ENCODE measurements around the gene NAGS. TPM values are rescaled to one million over a fixed set of nuclear protein-coding genes. Genes with fewer than 3 reads are reported as not detected.

NAGS gene
- total RNA-seq, 1 experiment from 2014 or later = 3.7 TPM

DNA sequence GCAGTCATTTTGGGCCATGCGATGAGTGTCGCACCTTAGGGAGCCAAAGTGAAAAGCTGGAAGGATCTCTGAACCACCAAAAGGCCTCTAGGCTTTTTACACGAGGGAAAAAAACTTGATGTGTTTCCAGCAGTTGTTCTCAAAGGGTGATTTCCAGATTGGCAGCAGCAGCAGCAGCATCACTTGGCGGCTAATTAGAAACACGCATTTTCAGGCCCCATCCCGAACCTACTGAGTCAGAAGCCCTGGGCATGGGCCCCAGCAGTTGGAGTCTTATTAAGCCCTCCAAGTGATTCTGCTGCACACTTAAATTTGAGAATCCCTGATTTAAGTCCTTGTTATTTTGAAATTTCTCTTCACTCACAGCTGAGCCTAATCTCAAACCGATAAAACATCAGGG lies 25.4 kb upstream of the NAGS start:
- Mint-ChIP-seq H3K4me1 (0 out of 4 replicates have a peak, but pooled peaks cover 0 to 5% of the 10 kb centered on the region in 2 experiments), H3K27ac (no peak overlapping the region), H3K9me3 (no peaks in the 10 kb centered on the region), H3K27me3 (ENCODE audit: low read depth) (peaks cover 62% of the 10 kb centered on the region), H3K36me3 (ENCODE audit: insufficient read depth in 1 of 3, low read depth in 3 of 3) (no peaks in the 10 kb centered on the region), H3K4me3 (no peak overlapping the region)
- H3K14ac ChIP-seq (ENCODE audit: insufficient read depth, low read length) = no peak overlapping the region
- H3K4ac ChIP-seq (ENCODE audit: low read depth, low read length) = no peak overlapping the region
- H4K5ac ChIP-seq (ENCODE audit: insufficient read length, low read depth, low read length) = no peak overlapping the region
- no peak overlapping the region for H3K9ac ChIP-seq (ENCODE audit: extremely low read depth, insufficient read length, low read length)
- TF ChIP-seq, protein P1, sequence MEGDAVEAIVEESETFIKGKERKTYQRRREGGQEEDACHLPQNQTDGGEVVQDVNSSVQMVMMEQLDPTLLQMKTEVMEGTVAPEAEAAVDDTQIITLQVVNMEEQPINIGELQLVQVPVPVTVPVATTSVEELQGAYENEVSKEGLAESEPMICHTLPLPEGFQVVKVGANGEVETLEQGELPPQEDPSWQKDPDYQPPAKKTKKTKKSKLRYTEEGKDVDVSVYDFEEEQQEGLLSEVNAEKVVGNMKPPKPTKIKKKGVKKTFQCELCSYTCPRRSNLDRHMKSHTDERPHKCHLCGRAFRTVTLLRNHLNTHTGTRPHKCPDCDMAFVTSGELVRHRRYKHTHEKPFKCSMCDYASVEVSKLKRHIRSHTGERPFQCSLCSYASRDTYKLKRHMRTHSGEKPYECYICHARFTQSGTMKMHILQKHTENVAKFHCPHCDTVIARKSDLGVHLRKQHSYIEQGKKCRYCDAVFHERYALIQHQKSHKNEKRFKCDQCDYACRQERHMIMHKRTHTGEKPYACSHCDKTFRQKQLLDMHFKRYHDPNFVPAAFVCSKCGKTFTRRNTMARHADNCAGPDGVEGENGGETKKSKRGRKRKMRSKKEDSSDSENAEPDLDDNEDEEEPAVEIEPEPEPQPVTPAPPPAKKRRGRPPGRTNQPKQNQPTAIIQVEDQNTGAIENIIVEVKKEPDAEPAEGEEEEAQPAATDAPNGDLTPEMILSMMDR (conservative IDR thresholded peaks at IDR 0.05) = no peak
- H3T11ph ChIP-seq (ENCODE audit: low read length) = no peak overlapping the region
- no peak overlapping the region for H2BK15ac ChIP-seq (ENCODE audit: low read depth, low read length)
- no peak overlapping the region for H3K23ac ChIP-seq (ENCODE audit: insufficient read length, low read depth, low read length)
- H2AK5ac ChIP-seq (ENCODE audit: insufficient read length, low read length) = no peak overlapping the region
- H3K4me2 ChIP-seq (ENCODE audit: insufficient read depth, insufficient read length, low read length) = no peak overlapping the region
- H2BK5ac ChIP-seq (ENCODE audit: insufficient read length, low read length) = no peak overlapping the region
- H4K91ac ChIP-seq (ENCODE audit: insufficient read length, low read depth, low read length) = no peak overlapping the region
- no peak overlapping the region for H2BK12ac ChIP-seq (ENCODE audit: insufficient read length, low read depth, low read length)
- peaks cover 3% of the 10 kb centered on the region for H3K23me2 ChIP-seq (ENCODE audit: insufficient read length, low read depth, low read length, poor library complexity, severe bottlenecking)
- no peak overlapping the region for H2BK20ac ChIP-seq (ENCODE audit: low read depth, low read length, poor library complexity, severe bottlenecking)
- no peak overlapping the region for H4K8ac ChIP-seq (replicated peaks; ENCODE audit: insufficient read length, low read depth, low read length)
- H3K79me2 ChIP-seq (ENCODE audit: insufficient read depth, low read length) = no peaks in the 10 kb centered on the region
- no peaks in the 10 kb centered on the region for H3K79me1 ChIP-seq (ENCODE audit: insufficient read depth, low read depth, low read length, poor library complexity, severe bottlenecking)
- H3K27ac ChIP-seq (ENCODE audit: insufficient read length, low read depth, low read length) = no peak overlapping the region
- no peaks in the 10 kb centered on the region for H3K4me1 ChIP-seq (ENCODE audit: insufficient read depth, low read length)
- WGBS (ENCODE audit: extremely low coverage, insufficient read length, low lambda C conversion rate) = no CpG with 5 or more reads among the region's 7 CpGs
- no peak overlapping the region for H3K18ac ChIP-seq (ENCODE audit: insufficient read length, low read depth, low read length)
- H2AFZ ChIP-seq (ENCODE audit: low read length) = no peak overlapping the region
- no peaks in the 10 kb centered on the region for H3K9me3 ChIP-seq (ENCODE audit: control insufficient read depth, low read depth, low read length)
- H4K20me1 ChIP-seq (ENCODE audit: control insufficient read depth, insufficient read depth, insufficient read length) = no peaks in the 10 kb centered on the region
- H2BK120ac ChIP-seq (ENCODE audit: low read depth, low read length, poor library complexity, severe bottlenecking) = no peak overlapping the region
- no peak for DNase-seq
- no peak overlapping the region for H3K56ac ChIP-seq (ENCODE audit: insufficient read length, low read depth, low read length)
- peaks cover 3% of the 10 kb centered on the region; the same call in 1 of the 2 replicates for H3K27me3 ChIP-seq (ENCODE audit: insufficient read depth, low read length)
